HG02763 (cell line): ENCODE results near the gene MIF4GD.
A peak's percentile ranks its signal among the peaks of the same experiment; 100 is the strongest.
"Not testable (repeated sequence)": the region's sequence is repeated elsewhere in the genome, so short reads cannot be mapped to it uniquely, and the experiment has no call there.

ENCODE experiments used
- ATAC-seq: cut with Tn5 transposase; IDR thresholded peaks from one replicate; pipeline ENCODE4 v1.9.1; 2021; ENCODE audit warnings: mild to moderate bottlenecking, moderate library complexity; ENCODE audit not compliant: unreplicated experiment

Gene MIF4GD

GRCh38 chr17:75270966-75271232, at the start of gene MIF4GD:
TSS of gene MIF4GD (minus strand) at chr17:75271231. CDS start at chr17:75270195, 1,036 bp downstream.
- ATAC-seq: peak; percentile 29

- peak; percentile 46 for ATAC-seq
Measured at GRCh38 chr17:75319904-75320691, 49.1 kb upstream of the MIF4GD start.

DNA sequence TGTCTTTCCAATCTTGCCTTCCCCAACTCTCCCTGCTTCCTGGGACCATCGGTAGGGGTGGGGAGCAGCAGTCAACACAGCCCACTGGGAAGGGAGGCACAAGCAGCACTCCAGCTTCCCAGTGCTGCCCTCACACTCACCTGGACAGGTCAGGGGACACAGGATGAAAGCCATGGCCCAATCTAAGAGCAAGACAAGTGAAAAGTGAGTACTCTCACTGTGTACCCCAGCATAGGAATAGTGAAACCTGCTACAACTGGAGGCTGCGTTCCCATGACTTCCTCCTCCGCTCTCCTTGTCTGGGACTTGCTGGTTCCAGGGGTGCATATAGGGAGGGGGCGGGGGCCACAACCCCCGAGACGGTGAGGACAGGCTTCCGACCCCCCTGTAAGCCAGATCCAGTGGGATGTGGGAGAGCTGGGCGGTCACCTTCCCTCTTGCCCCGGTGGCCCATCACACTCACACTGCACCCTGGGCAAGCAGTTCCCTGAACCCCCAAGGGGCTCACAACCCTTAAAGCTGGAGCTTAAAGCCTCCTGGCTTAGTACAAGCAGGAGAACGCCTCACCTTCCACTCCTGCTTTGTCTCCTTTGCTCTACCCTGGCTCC, 47.7 kb upstream of the MIF4GD start:
- no peak for ATAC-seq

DNA sequence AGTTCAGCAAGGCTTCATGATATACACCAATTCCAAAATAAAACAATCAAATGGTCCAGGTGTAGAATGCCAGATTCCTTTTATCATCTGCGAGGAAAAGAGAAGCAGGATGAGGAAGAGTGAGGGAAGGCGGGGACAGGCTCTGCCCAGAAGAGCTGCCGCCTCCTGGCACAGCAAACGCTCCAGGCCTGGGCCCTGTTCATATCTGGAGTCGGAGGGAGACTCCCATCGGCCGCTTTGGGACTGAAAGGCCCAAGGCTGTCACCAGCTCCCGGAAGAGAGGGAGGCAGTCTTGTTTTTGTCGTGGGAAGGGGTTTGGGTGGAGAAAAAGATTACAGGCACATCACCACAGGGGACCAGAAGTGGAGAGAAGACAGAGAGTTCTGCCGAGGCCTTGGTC, 47.2 kb upstream of the MIF4GD start:
- ATAC-seq: no peak

DNA sequence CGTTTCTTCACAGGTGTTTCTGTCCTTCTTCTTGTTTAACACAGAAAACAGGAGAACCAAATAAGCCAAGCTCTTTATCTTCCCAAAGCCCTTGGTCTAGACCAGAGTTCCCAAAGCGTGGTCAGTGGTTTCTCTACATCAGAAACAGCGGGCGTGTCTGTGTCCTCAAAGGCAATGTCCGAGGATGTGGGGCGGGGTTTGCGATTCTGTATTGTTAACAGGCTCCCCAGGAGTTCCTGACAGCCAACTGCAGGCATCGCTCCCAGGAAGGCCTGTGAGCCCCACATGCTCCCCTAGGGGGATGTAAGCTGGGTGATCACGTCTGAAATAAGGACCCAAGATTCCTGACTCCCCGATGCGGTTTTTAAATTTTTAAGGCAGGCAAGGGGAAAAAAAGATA, 46.6 kb upstream of the MIF4GD start:
- ATAC-seq: no peak

- no peak for ATAC-seq
Measured at GRCh38 chr17:75316253-75316652, 45.2 kb upstream of the MIF4GD start.

DNA sequence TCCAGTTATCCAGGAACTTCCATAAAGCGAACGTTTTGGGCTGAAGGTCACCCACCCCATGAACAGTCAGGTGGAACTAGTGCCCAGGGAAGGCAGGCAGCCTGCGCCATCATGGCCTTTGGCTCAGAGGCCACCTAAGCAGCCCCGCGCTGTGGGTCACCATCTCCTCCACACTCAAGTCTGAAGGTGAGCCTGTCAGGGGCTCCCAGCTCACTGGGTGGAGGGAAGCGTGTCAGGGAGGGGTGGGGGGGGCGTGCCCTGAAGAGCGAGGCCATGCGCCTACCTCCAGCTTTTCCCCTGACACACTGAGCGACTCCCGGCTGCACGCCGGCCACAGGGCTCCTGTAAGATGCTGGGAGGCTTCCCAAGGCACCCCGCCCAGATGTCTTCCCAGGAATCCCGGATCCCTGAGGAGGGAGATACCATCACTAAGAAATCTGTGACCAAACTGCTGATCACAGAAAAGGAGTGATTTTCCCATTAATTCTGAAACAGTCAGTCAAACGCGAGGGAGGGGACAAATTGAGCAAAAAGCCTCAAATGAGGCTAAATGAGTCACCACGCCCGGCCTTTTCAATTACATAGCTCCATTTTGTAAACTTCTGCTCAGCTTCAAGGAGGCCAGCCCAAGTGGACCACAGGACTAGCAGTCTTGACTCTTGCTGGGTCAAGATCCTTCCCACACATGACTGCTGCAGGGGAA, 44.7 kb upstream of the MIF4GD start:
- ATAC-seq: no peak

- ATAC-seq: no peak
Measured at GRCh38 chr17:75313941-75314551, 43.0 kb upstream of the MIF4GD start.

GRCh38 chr17:75308732-75309629, 38.0 kb upstream of the MIF4GD start:
- ATAC-seq: no peak

- ATAC-seq: no peak
Measured at GRCh38 chr17:75307957-75308731, 37.1 kb upstream of the MIF4GD start.

DNA sequence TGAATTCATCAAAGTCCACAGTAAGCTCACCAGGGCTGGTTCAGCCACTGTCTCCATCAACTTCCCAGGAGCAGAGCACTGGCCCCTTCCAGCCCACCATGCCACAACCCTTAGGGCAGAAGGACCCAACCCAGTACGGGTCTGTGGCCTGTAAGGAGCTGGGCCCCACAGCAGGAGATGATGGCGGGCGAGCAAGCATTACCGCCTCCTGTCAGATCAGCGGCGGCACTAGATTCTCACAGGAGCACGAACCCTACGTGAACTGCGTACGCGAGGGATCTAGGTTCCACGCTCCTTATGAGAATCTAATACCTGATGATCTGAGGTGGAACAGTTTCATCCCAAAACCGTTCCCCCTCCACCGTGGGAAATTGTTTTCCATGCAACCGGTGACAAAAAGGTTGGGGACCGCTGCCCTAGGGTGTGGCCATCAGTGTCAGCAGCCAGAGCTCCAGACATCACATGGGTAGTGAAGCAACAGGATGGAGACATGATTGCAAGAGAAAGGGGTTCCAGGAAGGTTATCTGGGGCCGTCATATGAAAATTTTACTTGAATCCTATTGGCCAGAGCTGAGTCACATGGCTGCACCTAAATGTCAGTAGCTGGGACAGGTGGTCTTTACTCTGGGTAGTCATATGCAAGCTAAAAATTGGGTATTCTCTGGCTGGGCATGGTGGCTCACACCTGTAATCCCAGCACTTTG, 30.6 kb upstream of the MIF4GD start:
- ATAC-seq: no peak

DNA sequence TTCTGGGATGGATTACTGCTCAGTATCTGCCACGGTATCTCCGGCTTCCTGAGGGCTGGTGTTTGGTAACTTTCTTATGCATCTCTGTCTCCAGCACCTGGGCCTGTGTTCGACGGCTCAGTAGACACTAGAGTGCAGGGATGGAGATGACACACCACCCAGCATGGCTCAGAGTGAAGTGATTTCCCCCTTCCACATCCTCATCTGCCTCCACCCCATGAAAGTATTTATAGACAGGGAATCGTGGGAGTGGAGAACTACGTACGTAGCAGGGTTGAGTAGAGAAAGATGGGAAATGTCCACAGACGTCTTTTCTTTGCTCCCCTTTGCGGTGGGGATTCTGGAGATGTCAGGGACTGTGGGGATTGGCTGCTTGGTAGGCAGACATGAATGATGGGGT, 30.0 kb upstream of the MIF4GD start:
- ATAC-seq: no peak

- no peak for ATAC-seq
Measured at GRCh38 chr17:75300280-75300679, 29.2 kb upstream of the MIF4GD start.

- peak; percentile 70 for ATAC-seq
Measured at GRCh38 chr17:75295201-75296158, 24.4 kb upstream of the MIF4GD start.

- ATAC-seq: not testable (repeated sequence)
Measured at GRCh38 chr17:75292810-75293448, 21.9 kb upstream of the MIF4GD start.

DNA sequence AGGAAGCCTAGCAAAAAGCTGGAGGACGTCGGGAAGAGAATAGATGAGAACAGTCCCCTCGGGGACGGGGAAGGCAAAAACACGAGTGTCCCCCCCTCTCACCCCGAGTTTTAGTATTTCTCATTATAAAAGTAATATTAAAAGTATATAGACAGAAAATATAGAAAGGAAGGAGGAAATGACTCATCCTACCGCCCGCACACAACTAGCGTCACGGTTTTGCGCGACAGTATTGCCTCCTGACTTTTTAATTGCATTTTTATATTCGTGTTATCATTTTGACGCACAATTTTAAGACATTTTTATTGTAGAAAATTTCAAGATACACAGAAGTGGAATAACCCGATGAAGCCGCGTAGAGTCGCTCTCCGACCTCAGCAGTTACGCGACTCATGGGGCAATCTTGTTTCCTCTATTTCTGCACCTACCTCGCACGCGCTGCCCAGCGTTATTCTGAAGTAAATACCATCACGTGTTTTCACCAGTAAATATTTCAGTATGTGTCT, 18.9 kb upstream of the MIF4GD start:
- no peak for ATAC-seq

GRCh38 chr17:75289115-75289831, 18.2 kb upstream of the MIF4GD start, which contains the start of gene SLC25A19:
TSS of gene SLC25A19 (minus strand) at chr17:75289433. CDS start at chr17:75286764, 2,669 bp downstream.
- ATAC-seq: peak; percentile 88
